ENCODE results near the gene GSTK1. TPM values are rescaled to one million over a fixed set of nuclear protein-coding genes. Genes with fewer than 3 reads are reported as not detected.

GSTK1 gene
- total and polyA plus RNA-seq, 9 of the 15 experiments (the other 6 are each of a cell fraction or from before 2014, with no cell fraction given): 155 to 441 (median 233) TPM

GRCh38 chr7:143287935-143288826 is 24.9 kb downstream of the GSTK1 start, which contains the start of gene CASP2:
CASP2 (plus strand) TSS chr7:143288351; CDS start chr7:143288456, 105 bp downstream.
- DNase-seq (ENCODE audit: extremely low read depth in 1 of 4, low spot score in 3 of 4): peak; percentile 100
- intact Hi-C loops (cut with micrococcal nuclease) (no loop called here), in situ Hi-C loops (cut with MboI) (no loop called here)
- peaks cover 7% of the 10 kb centered on the region for H3K9me3 ChIP-seq (replicated peaks; ENCODE audit: control insufficient read depth, insufficient read depth, low read depth, low read length)
- no TSS peak for BruUV-seq (replicated peaks)
- peak within 1 kb of the TSS; percentile 85 for H3K4me2 ChIP-seq (ENCODE audit: insufficient read depth, low read length)
- H3K9ac ChIP-seq (ENCODE audit: insufficient read depth in 1 of 2, low read depth in 2 of 2, low read length in 2 of 2): peak within 1 kb of the TSS; percentile 91 to 96
- H3K4me1 ChIP-seq (replicated peaks in 1 of 2; ENCODE audit: control insufficient read depth in 2 of 2, insufficient read depth in 2 of 2, low read length in 2 of 2): peaks cover 24 to 28% of the 10 kb centered on the region in 2 experiments; a peak in 4 of 5 replicates
- no peaks in the 10 kb centered on the region; the same call in 1 of the 2 replicates for H4K20me1 ChIP-seq (replicated peaks; ENCODE audit: control insufficient read depth, insufficient read depth, low read length)
- no peaks in the 10 kb centered on the region for H3K27me3 ChIP-seq (ENCODE audit: control insufficient read depth in 2 of 2, insufficient read depth in 2 of 2, low read length in 2 of 2)
- peak within 1 kb of the TSS; percentile 87 for H3K4me3 ChIP-seq
- peak; percentile 88 for FAIRE-seq
- ATAC-seq: peak; percentile 94
- CTCF ChIA-PET (ENCODE audit: low intra/inter-chr PET ratio): no interaction called here
- H3K36me3 ChIP-seq (ENCODE audit: control insufficient read depth, insufficient read depth, low read length): peaks cover 37% of the 10 kb centered on the region
- POLR2A ChIA-PET: interaction anchor here (0.6 to 1.7 kb wide), 9 partner anchors 8 to 68 kb away, joined by 3 to 8 read pairs (median 4); partner anchors contain the start of gene GSTK1
- peak within 1 kb of the TSS; percentile 96 for H3K27ac ChIP-seq (ENCODE audit: extremely low read depth, low read depth, low read length)
- H3K79me2 ChIP-seq (ENCODE audit: control insufficient read depth, insufficient read depth, low read length): peaks cover 39% of the 10 kb centered on the region
- peaks cover 4% of the 10 kb centered on the region for H3K9me1 ChIP-seq (ENCODE audit: control insufficient read depth, insufficient read depth, low read length)
- WGBS (ENCODE audit: insufficient coverage, low coverage, missing lambda C conversion rate): 3% methylated on average over 75 of the region's 84 CpGs
- peak within 1 kb of the TSS; percentile 98 for H2AFZ ChIP-seq (ENCODE audit: low read depth, low read length)
- no peak for TF ChIP-seq ZNF699 (CRISPR knock-in tag; IDR thresholded peaks at IDR 0.05; ENCODE audit: insufficient replicate concordance)
- no peak for TF ChIP-seq KDM1A (IDR thresholded peaks at IDR 0.05)
- TF ChIP-seq CTCF (IDR thresholded peaks at IDR 0.05 in 2 of 3, conservative IDR thresholded peaks at IDR 0.05 in 1 of 3; ENCODE audit: insufficient read depth in 2 of 3, low read depth in 1 of 3, low read length in 3 of 3): peak; percentile 54 to 58 (median 55); a peak in 5 of 6 replicates
- TF ChIP-seq ZC3H11A (IDR thresholded peaks at IDR 0.05; ENCODE audit: low read depth, low read length): peak; percentile 43; the same call in 1 of the 2 replicates
- no peak for TF ChIP-seq ZNF23 (CRISPR knock-in tag; IDR thresholded peaks at IDR 0.05)
- TF ChIP-seq VEZF1 (CRISPR knock-in tag; IDR thresholded peaks at IDR 0.05): peak; percentile 98
- TF ChIP-seq STAG1 (CRISPR knock-in tag; IDR thresholded peaks at IDR 0.05; ENCODE audit: borderline replicate concordance): no peak
- TF ChIP-seq ZNF165 (CRISPR knock-in tag; IDR thresholded peaks at IDR 0.05; ENCODE audit: borderline replicate concordance): 0 out of 2 replicates have a peak, but pooled peaks have one; percentile 65
- TF ChIP-seq STAT6 (CRISPR knock-in tag; IDR thresholded peaks at IDR 0.05): peak; percentile 88; the same call in 1 of the 2 replicates

Data from K562 (cell line).